Sigmoid colon (tissue), 7 donors: ENCODE measurements around the gene ZNF467. TPM values are rescaled to one million over a fixed set of nuclear protein-coding genes. Genes with fewer than 3 reads are reported as not detected.

Experiments
- DNase-seq: peaks from one replicate; pipeline ENCODE4 v3.0.0-alpha.2; 2019
- H3K27ac ChIP-seq, 4 donors: fragments of 200-600 bp; sonication (generic); one replicate each; pipeline ENCODE4 v1.5.1; 2016 to 2019; ENCODE audit warnings: mild to moderate bottlenecking in 1 of 4
- H3K27me3 ChIP-seq, 3 donors: fragments of 200-600 bp; sonication (generic); one replicate each; pipeline ENCODE4 v1.5.1; 2019; ENCODE audit warnings: mild to moderate bottlenecking in 1 of 3
- H3K36me3 ChIP-seq, 4 donors: fragments of 200-600 bp; sonication (generic); one replicate each; pipeline ENCODE4 v1.5.1; 2016 to 2019
- H3K4me1 ChIP-seq, 4 donors: fragments of 200-600 bp; sonication (generic); one replicate each; pipeline ENCODE4 v1.5.1; 2017 to 2019
- H3K4me3 ChIP-seq, 4 donors: fragments of 200-600 bp; sonication (generic); one replicate each; pipeline ENCODE4 v1.5.1; 2017 to 2019; ENCODE audit warnings: mild to moderate bottlenecking in 2 of 4, moderate library complexity in 1 of 4
- H3K9me3 ChIP-seq, 4 donors: fragments of 200-600 bp in 3 of 4; sonication (generic) in 3 of 4; one replicate each; pipeline versions ENCODE4 v1.5.1 to v1.6.1; 2013 to 2019
- EP300 ChIP-seq, 4 donors: sonication (generic); formaldehyde crosslinking; IDR thresholded peaks; one replicate each; pipeline ENCODE4 v1.6.1; 2017; ENCODE audit warnings: antibody characterized with exemption in 4 of 4
- POLR2A ChIP-seq, 2 donors: fragments of 450-650 bp; IDR thresholded peaks; one replicate each; pipeline ENCODE4 v1.6.1; 2016; ENCODE audit warnings: antibody characterized with exemption in 2 of 2, mild to moderate bottlenecking in 2 of 2, moderate library complexity in 2 of 2
- POLR2AphosphoS5 ChIP-seq, 4 donors: sonication (generic); formaldehyde crosslinking; IDR thresholded peaks; one replicate each; pipeline ENCODE4 v1.6.1; 2017; ENCODE audit warnings: antibody characterized with exemption in 4 of 4
- WGBS, 2 donors: extraction: QIAGEN DNeasy Blood & Tissue Kit; methylation state at CpG; one replicate each; pipeline ENCODE4 v1.1.7; 2013; 5-methylcytosine and 5-hydroxymethylcytosine counted together
- intact Hi-C: fragments of 100-400 bp; cut with DNase I; formaldehyde crosslinking; loops from one replicate; pipeline ENCODE4 v1.15.1; 2023
- polyA plus RNA-seq, 3 donors: library from polyadenylated mRNA; stranded (reverse); fragments of 200-250 nt; gene quantifications; one replicate each; pipeline ENCODE4 v1.2.3, GENCODE V29; 2013
- total RNA-seq, 4 donors: library from RNA; depleted of rRNA; stranded (reverse); fragments of >200 nt; gene quantifications; one replicate each; pipeline ENCODE4 v1.1.0, GENCODE V29; 2016
- TF ChIP-seq, protein P1 (sequence below), 4 experiments: fragments of 450-650 bp in 3 of 4; fragments of 200-600 bp in 1 of 4; IDR thresholded peaks; one replicate each; pipeline ENCODE4 v1.5.1; 2016 to 2019; ENCODE audit warnings: antibody characterized with exemption in 4 of 4, mild to moderate bottlenecking in 3 of 4, moderate library complexity in 2 of 4
- donor health status: healthy with polysubstance abuse.
- donor health status: Bipolar disorder and iron deficiency.
- donor health status: healthy.

The ZNF467 gene
- total and polyA plus RNA-seq, 7 donors, result 3.0 to 15.7 (median 7.1) TPM

DNA sequence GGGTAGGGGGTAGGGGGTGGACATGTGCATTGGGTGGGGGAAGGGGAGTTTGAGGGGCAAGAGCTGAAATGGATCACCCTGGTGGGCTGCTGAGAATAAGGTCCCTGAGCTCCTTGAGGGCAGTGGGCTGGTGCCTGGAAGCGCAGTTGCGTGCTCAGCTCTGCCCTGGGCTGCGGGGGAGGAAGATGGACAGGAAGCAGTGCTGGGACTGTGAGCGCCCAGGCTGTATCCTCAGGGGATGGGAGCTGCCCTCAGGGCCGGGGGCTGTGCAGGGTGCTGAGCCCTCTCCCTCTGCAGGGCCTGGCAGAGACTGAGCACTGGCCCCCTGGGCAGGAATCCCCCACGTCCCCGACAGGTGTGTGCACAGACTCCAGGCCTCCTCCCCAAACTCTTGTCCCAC lies 24.4 kb upstream of the ZNF467 start:
- no peak for TF ChIP-seq POLR2AphosphoS5 (IDR thresholded peaks at IDR 0.05)
- TF ChIP-seq, protein P1, sequence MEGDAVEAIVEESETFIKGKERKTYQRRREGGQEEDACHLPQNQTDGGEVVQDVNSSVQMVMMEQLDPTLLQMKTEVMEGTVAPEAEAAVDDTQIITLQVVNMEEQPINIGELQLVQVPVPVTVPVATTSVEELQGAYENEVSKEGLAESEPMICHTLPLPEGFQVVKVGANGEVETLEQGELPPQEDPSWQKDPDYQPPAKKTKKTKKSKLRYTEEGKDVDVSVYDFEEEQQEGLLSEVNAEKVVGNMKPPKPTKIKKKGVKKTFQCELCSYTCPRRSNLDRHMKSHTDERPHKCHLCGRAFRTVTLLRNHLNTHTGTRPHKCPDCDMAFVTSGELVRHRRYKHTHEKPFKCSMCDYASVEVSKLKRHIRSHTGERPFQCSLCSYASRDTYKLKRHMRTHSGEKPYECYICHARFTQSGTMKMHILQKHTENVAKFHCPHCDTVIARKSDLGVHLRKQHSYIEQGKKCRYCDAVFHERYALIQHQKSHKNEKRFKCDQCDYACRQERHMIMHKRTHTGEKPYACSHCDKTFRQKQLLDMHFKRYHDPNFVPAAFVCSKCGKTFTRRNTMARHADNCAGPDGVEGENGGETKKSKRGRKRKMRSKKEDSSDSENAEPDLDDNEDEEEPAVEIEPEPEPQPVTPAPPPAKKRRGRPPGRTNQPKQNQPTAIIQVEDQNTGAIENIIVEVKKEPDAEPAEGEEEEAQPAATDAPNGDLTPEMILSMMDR (IDR thresholded peaks at IDR 0.05), result no peak
- TF ChIP-seq POLR2A (IDR thresholded peaks at IDR 0.05), result no peak
- TF ChIP-seq EP300 (IDR thresholded peaks at IDR 0.05), result no peak
- intact Hi-C loops, result no loop called here
- Histone ChIP-seq H3K4me1 (no peaks in the 10 kb centered on the region), H3K9me3 (no peaks in the 10 kb centered on the region), H3K36me3 (no peaks in the 10 kb centered on the region), H3K27me3 (no peaks in the 10 kb centered on the region), H3K4me3 (no peak overlapping the region), H3K27ac (no peak overlapping the region)
- WGBS, 2 donors, result 79 to 88% methylated on average over 7 of the region's 7 CpGs
- DNase-seq, result no peak

DNA sequence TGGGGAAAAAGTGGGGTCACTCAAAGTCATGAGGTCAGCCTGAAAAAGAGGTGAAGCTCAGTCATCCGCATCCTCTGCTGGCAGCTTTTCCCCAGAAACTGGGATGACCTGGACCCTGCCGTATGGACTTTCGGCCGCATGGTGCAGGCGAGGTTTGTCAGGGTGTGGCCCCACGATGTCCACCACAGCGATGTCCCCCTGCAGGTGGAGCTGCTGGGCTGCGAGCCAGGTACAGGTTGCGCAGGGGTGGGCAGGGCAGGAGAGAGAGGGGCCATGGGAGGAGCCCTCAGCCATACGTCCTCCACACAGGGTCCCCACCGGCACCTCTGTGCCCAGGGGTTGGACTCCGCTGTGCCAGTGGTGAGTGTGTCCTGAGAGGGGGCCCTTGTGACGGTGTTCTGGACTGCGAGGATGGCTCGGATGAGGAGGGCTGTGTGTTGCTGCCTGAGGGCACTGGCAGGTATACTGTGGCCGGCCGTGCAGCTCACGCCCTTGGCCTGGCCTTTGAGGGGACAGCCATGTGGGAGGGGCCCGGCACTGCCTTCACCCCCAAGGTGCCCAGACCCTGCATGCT lies 23.0 kb upstream of the ZNF467 start:
- 68 to 93% methylated on average over 19 of the region's 19 CpGs for whole genome bisulfite sequencing, 2 donors
- intact Hi-C loops, result no loop called here
- Histone ChIP-seq H3K27ac (no peak overlapping the region), H3K9me3 (no peaks in the 10 kb centered on the region), H3K4me3 (no peak overlapping the region), H3K4me1 (no peaks in the 10 kb centered on the region), H3K27me3 (peaks cover 0 to 5% (median 1%) of the 10 kb centered on the region in 3 donors), H3K36me3 (no peaks in the 10 kb centered on the region)
- TF ChIP-seq POLR2AphosphoS5 (IDR thresholded peaks at IDR 0.05) (no peak), EP300 (IDR thresholded peaks at IDR 0.05) (no peak), POLR2A (IDR thresholded peaks at IDR 0.05) (no peak)
- DNase-seq, result no peak

DNA sequence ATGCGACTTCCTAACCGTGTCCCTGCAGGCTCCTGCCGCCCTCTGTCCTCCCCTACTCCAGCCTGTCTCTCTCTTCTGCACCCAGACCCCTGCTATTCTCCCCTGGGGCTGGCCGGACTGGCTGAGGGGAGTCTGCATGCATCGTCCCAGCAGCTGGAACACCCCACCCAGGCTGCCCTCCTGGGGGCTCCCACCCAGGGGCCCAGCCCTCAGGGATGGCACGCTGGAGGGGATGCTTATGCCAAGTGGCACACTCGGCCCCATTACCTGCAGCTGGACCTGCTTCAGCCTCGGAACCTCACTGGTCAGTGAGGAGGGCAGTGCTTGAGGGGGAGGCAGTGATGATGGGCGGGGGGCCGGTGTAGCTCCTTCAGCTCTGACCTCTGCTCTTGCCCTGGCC lies 21.7 kb upstream of the ZNF467 start:
- Histone ChIP-seq H3K36me3 (no peaks in the 10 kb centered on the region), H3K4me1 (peaks cover 0 to 4% (median 1%) of the 10 kb centered on the region in 4 donors), H3K27me3 (peaks cover 8 to 18% (median 14%) of the 10 kb centered on the region in 3 donors), H3K4me3 (no peak overlapping the region), H3K9me3 (no peaks in the 10 kb centered on the region), H3K27ac (no peak overlapping the region)
- 71 to 85% methylated on average over 10 of the region's 10 CpGs for WGBS, 2 donors
- TF ChIP-seq POLR2AphosphoS5 (IDR thresholded peaks at IDR 0.05), result no peak
- TF ChIP-seq POLR2A (IDR thresholded peaks at IDR 0.05), result no peak
- TF ChIP-seq EP300 (IDR thresholded peaks at IDR 0.05), result no peak
- TF ChIP-seq, protein P1 (IDR thresholded peaks at IDR 0.05), result no peak
- no peak for DNase-seq
- intact Hi-C loops, result no loop called here

DNA sequence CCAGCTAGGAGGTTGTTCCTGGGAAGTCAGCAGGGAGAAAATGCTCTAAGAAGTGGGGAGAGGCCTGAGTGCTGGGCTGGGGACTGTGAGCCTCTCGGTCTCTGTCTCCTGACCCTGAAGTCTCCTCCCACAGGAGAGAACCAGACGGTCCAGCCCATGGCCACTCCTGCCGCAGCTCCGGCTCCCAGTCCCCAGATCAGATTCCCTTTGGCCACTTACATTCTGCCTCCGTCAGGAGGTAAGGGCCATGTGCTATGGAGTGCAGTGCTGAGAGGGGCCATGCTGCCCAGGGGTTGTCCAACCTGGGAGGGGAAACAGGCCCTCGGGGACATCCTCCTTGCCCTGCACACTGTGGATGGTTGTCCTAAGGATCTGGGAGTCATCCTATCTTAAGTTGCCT lies 21.3 kb upstream of the ZNF467 start:
- no peak overlapping the region for H3K27ac ChIP-seq
- no peak for TF ChIP-seq EP300 (IDR thresholded peaks at IDR 0.05)
- TF ChIP-seq, protein P1 (IDR thresholded peaks at IDR 0.05), result no peak
- no peak for TF ChIP-seq POLR2AphosphoS5 (IDR thresholded peaks at IDR 0.05)
- TF ChIP-seq POLR2A (IDR thresholded peaks at IDR 0.05), result no peak
- peaks cover 12 to 22% (median 18%) of the 10 kb centered on the region in 3 donors for H3K27me3 ChIP-seq
- 21 to 63% methylated on average over 6 of the region's 6 CpGs for WGBS, 2 donors
- no peak for DNase-seq
- intact Hi-C loops, result no loop called here
- H3K9me3 ChIP-seq, result no peaks in the 10 kb centered on the region
- H3K4me1 ChIP-seq, result peaks cover 0 to 9% (median 4%) of the 10 kb centered on the region in 4 donors
- no peak overlapping the region for H3K4me3 ChIP-seq
- no peaks in the 10 kb centered on the region for H3K36me3 ChIP-seq

DNA sequence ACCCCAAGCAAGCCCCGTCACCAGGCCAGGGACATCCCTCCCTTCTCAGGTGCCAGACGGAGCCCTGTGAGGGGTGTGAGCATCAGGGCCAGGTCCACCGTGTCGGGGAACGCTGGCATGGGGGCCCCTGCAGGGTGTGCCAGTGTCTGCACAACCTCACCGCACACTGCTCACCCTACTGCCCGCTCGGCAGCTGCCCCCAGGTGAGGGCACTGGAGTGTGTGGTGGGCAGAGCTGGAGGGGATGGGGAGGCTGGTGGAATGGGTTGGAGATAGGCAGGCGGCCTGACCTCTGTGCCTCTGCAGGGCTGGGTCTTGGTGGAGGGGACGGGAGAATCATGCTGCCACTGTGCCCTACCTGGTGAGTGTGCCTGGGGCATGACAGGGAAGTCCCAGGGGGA lies 19.9 kb upstream of the ZNF467 start:
- peaks cover 0 to 10% (median 4%) of the 10 kb centered on the region in 4 donors for H3K4me1 ChIP-seq
- no peak overlapping the region for H3K27ac ChIP-seq
- DNase-seq, result no peak
- no peaks in the 10 kb centered on the region for H3K36me3 ChIP-seq
- no peaks in the 10 kb centered on the region for H3K9me3 ChIP-seq
- H3K27me3 ChIP-seq, result peaks cover 13 to 36% (median 23%) of the 10 kb centered on the region in 3 donors
- WGBS, 2 donors, result 65 to 88% methylated on average over 10 of the region's 10 CpGs
- intact Hi-C loops, result no loop called here
- H3K4me3 ChIP-seq, result no peak overlapping the region
- no peak for TF ChIP-seq EP300 (IDR thresholded peaks at IDR 0.05)
- no peak for TF ChIP-seq POLR2A (IDR thresholded peaks at IDR 0.05)

DNA sequence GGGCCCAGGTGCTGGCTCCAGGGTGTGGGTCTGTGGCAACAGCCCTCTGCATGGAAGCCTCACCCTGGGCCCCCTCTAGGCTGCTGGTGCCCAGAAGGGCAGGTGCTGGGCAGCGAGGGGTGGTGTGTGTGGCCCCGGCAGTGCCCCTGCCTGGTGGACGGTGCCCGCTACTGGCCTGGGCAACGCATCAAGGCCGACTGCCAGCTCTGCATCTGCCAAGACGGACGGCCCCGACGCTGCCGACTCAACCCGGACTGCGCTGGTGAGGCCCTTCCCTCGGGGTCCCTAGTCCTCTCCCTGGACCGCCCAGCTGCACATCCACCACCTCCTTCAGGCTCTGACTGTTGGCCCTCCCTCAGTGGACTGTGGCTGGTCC lies 18.8 kb upstream of the ZNF467 start:
- no peak overlapping the region for H3K4me3 ChIP-seq
- peaks cover 0 to 10% (median 4%) of the 10 kb centered on the region in 4 donors for H3K4me1 ChIP-seq
- H3K27me3 ChIP-seq, result peaks cover 13 to 47% (median 23%) of the 10 kb centered on the region in 3 donors
- WGBS, 2 donors, result 90 to 94% methylated on average over 15 of the region's 15 CpGs
- H3K9me3 ChIP-seq, result no peaks in the 10 kb centered on the region
- no peak for DNase-seq
- no peaks in the 10 kb centered on the region for H3K36me3 ChIP-seq
- no peak overlapping the region for H3K27ac ChIP-seq
- TF ChIP-seq POLR2AphosphoS5 (IDR thresholded peaks at IDR 0.05), result no peak
- TF ChIP-seq, protein P1 (IDR thresholded peaks at IDR 0.05), result no peak
- no peak for TF ChIP-seq EP300 (IDR thresholded peaks at IDR 0.05)
- TF ChIP-seq POLR2A (IDR thresholded peaks at IDR 0.05), result no peak
- intact Hi-C loops, result no loop called here
